Neural cell (in vitro differentiated cells): ENCODE data around the gene ANXA2. TPM values are rescaled to one million over a fixed set of nuclear protein-coding genes. Genes with fewer than 3 reads are reported as not detected.
"Not testable (repeated sequence)": the region's sequence is repeated elsewhere in the genome, so short reads cannot be mapped to it uniquely, and the experiment has no call there.

Experiments used
- H2AFZ ChIP-seq: fragments of 200-600, 300-800 bp; sonication (generic), shearing (Covaris generic); 2 replicates; pipeline ENCODE4 v1.6.0; 2014; ENCODE audit warnings: low read depth, mild to moderate bottlenecking, antibody characterized with exemption, low read length, moderate library complexity
- H3F3A ChIP-seq: fragments of 200-600 bp; shearing (Covaris generic); 2 replicates; pipeline ENCODE4 v1.6.1; 2016; ENCODE audit warnings: mild to moderate bottlenecking, moderate library complexity, mixed read lengths, antibody characterized with exemption, low read length; ENCODE audit not compliant: insufficient read depth, poor library complexity, severe bottlenecking
- H3K27ac ChIP-seq: fragments of 200-600, 300-800 bp; sonication (generic), shearing (Covaris generic); 2 replicates; pipeline ENCODE4 v1.5.1; 2014; ENCODE audit warnings: mild to moderate bottlenecking, low read length, moderate library complexity
- H3K27me3 ChIP-seq: fragments of 300-800, 200-600 bp; sonication (generic), shearing (Covaris generic); 2 replicates; pipeline ENCODE4 v1.6.0; 2014; ENCODE audit warnings: mild to moderate bottlenecking, low read depth, low read length, moderate library complexity; ENCODE audit not compliant: insufficient read depth
- H3K36me3 ChIP-seq: fragments of 300-800, 200-600 bp; sonication (generic), shearing (Covaris generic); 2 replicates; pipeline ENCODE4 v1.5.1; 2014; ENCODE audit warnings: mild to moderate bottlenecking, antibody characterized with exemption, low read length, moderate library complexity; ENCODE audit not compliant: insufficient read depth
- H3K4me2 ChIP-seq: fragments of 300-800, 200-600 bp; sonication (generic), shearing (Covaris generic); 2 replicates; pipeline ENCODE4 v1.6.0; 2014; ENCODE audit warnings: mild to moderate bottlenecking, low read length
- H3K4me3 ChIP-seq: fragments of 300-800, 200-600 bp; sonication (generic), shearing (Covaris generic); 2 replicates; pipeline ENCODE4 v1.5.1; 2014; ENCODE audit warnings: mild to moderate bottlenecking, low read length, moderate library complexity
- H3K79me2 ChIP-seq: fragments of 200-600 bp; shearing (Covaris generic); replicated peaks from 2 replicates; pipeline ENCODE4 v1.6.0; 2014; ENCODE audit warnings: mild to moderate bottlenecking, low read length, moderate library complexity; ENCODE audit not compliant: insufficient read depth
- H3K9ac ChIP-seq: fragments of 300-800, 200-600 bp; sonication (generic), shearing (Covaris generic); 2 replicates; pipeline ENCODE4 v1.6.1; 2016; ENCODE audit warnings: mild to moderate bottlenecking, low read length, mixed read lengths
- H3K9me2 ChIP-seq: fragments of 200-600 bp; shearing (Covaris generic); 2 replicates; pipeline ENCODE4 v1.6.1; 2016; ENCODE audit warnings: mild to moderate bottlenecking, low read length, mixed read lengths; ENCODE audit not compliant: insufficient read depth
- H3K9me3 ChIP-seq: fragments of 200-600, 300-800 bp; sonication (generic), shearing (Covaris generic); 2 replicates; pipeline ENCODE4 v1.6.1; 2016; ENCODE audit warnings: mild to moderate bottlenecking, mixed run types, low read length, moderate library complexity, mixed read lengths
- H4K20me1 ChIP-seq: fragments of 200-600 bp; shearing (Covaris generic); 2 replicates; pipeline ENCODE4 v1.6.1; 2016; ENCODE audit warnings: mild to moderate bottlenecking, mixed run types; ENCODE audit not compliant: insufficient read depth
- CTCF ChIP-seq: fragments of 450-650 bp; IDR thresholded peaks from 2 replicates; pipeline ENCODE4 v1.5.1; 2014; ENCODE audit warnings: antibody characterized with exemption, mild to moderate bottlenecking, moderate library complexity; ENCODE audit not compliant: poor library complexity, severe bottlenecking
- EP300 ChIP-seq: fragments of 450-650 bp; conservative IDR thresholded peaks from 2 replicates; pipeline ENCODE4 v1.6.1; 2014; ENCODE audit warnings: antibody characterized with exemption, mild to moderate bottlenecking, moderate library complexity; ENCODE audit not compliant: poor library complexity, severe bottlenecking
- EZH2 ChIP-seq: fragments of 200-600, 300-800 bp; shearing (Covaris generic), sonication (generic); IDR thresholded peaks from 2 replicates; pipeline ENCODE4 v1.6.1; 2014; ENCODE audit warnings: antibody characterized with exemption, low read length, borderline replicate concordance, mild to moderate bottlenecking; ENCODE audit not compliant: insufficient read depth, poor library complexity, severe bottlenecking
- MXI1 ChIP-seq: fragments of 450-650 bp; conservative IDR thresholded peaks from 2 replicates; pipeline ENCODE4 v1.6.1; 2014; ENCODE audit warnings: antibody characterized with exemption, mild to moderate bottlenecking; ENCODE audit not compliant: poor library complexity, severe bottlenecking
- POLR2AphosphoS5 ChIP-seq: IDR thresholded peaks from 2 replicates; pipeline ENCODE4 v1.6.1; 2012
- RAD21 ChIP-seq: fragments of 450-650 bp; conservative IDR thresholded peaks from 2 replicates; pipeline ENCODE4 v1.6.1; 2014; ENCODE audit warnings: antibody characterized with exemption, mild to moderate bottlenecking, moderate library complexity
- REST ChIP-seq: IDR thresholded peaks from 2 replicates; pipeline ENCODE4 v1.6.1; 2012; ENCODE audit warnings: borderline replicate concordance
- SMC3 ChIP-seq: fragments of 450-650 bp; conservative IDR thresholded peaks from 2 replicates; pipeline ENCODE4 v1.6.1; 2014; ENCODE audit warnings: antibody characterized with exemption, mild to moderate bottlenecking, moderate library complexity; ENCODE audit not compliant: poor library complexity
- TAF1 ChIP-seq: IDR thresholded peaks from 2 replicates; pipeline ENCODE4 v1.6.1; 2012; ENCODE audit warnings: low read depth
- polyA plus RNA-seq: library from polyadenylated mRNA; depleted of rRNA; stranded (reverse); fragments of >200 nt; gene quantifications from 2 replicates; pipeline ENCODE4 v1.2.3, GENCODE V29; 2014

The ANXA2 gene
- polyA plus RNA-seq, 1 donor from 2014 or later = 6.2 TPM

GRCh38 chr15:60337076-60337475 lies 60.7 kb downstream of the ANXA2 start:
- H3K9me3 ChIP-seq = no peaks in the 10 kb centered on the region
- H2AFZ ChIP-seq = no peak overlapping the region
- H3K27me3 ChIP-seq = no peaks in the 10 kb centered on the region
- H3K4me2 ChIP-seq = no peak overlapping the region
- H3K9me2 ChIP-seq = no peaks in the 10 kb centered on the region
- no peaks in the 10 kb centered on the region for H4K20me1 ChIP-seq
- no peaks in the 10 kb centered on the region for H3K36me3 ChIP-seq
- no peak overlapping the region for H3K4me3 ChIP-seq
- H3F3A ChIP-seq = no peaks in the 10 kb centered on the region
- H3K79me2 ChIP-seq = no peaks in the 10 kb centered on the region
- H3K27ac ChIP-seq = no peak overlapping the region
- no peak overlapping the region for H3K9ac ChIP-seq
- TF ChIP-seq POLR2AphosphoS5 = no peak
- no peak for TF ChIP-seq TAF1
- no peak for TF ChIP-seq MXI1
- TF ChIP-seq RAD21 = no peak

GRCh38 chr15:60335296-60335695 lies 62.5 kb downstream of the ANXA2 start:
- not testable (repeated sequence) for H3K9me3 ChIP-seq, H3F3A ChIP-seq, H3K9me2 ChIP-seq, H3K4me2 ChIP-seq, H4K20me1 ChIP-seq, H3K4me3 ChIP-seq, H3K9ac ChIP-seq, H3K36me3 ChIP-seq, H3K79me2 ChIP-seq, H3K27ac ChIP-seq, H3K27me3 ChIP-seq, H2AFZ ChIP-seq

GRCh38 chr15:60328852-60329443 lies 68.8 kb downstream of the ANXA2 start:
- Histone ChIP-seq H3K4me2 (no peak overlapping the region), H3K9ac (no peak overlapping the region), H3K27ac (no peak overlapping the region), H3K36me3 (no peaks in the 10 kb centered on the region), H3F3A (no peaks in the 10 kb centered on the region), H4K20me1 (no peaks in the 10 kb centered on the region), H3K79me2 (no peaks in the 10 kb centered on the region), H2AFZ (no peak overlapping the region), H3K9me3 (no peaks in the 10 kb centered on the region), H3K9me2 (no peaks in the 10 kb centered on the region), H3K27me3 (peaks cover 13% of the 10 kb centered on the region), H3K4me3 (no peak overlapping the region)
- TF ChIP-seq EP300 = no peak
- peak; percentile 35 for TF ChIP-seq RAD21
- peak; percentile 69 for TF ChIP-seq CTCF
- peak; percentile 63 for TF ChIP-seq SMC3

- Histone ChIP-seq H3K4me3 (no peak overlapping the region), H3K27me3 (peaks cover 13% of the 10 kb centered on the region), H3K27ac (no peak overlapping the region), H3K9me3 (no peaks in the 10 kb centered on the region), H2AFZ (no peak overlapping the region), H3K79me2 (no peaks in the 10 kb centered on the region), H3K9me2 (no peaks in the 10 kb centered on the region), H3K4me2 (no peak overlapping the region), H3K36me3 (no peaks in the 10 kb centered on the region), H4K20me1 (no peaks in the 10 kb centered on the region), H3F3A (no peaks in the 10 kb centered on the region), H3K9ac (no peak overlapping the region)
- peak; percentile 95 for TF ChIP-seq SMC3
- TF ChIP-seq TAF1 = no peak
- TF ChIP-seq EZH2 = no peak
- peak; percentile 95 for TF ChIP-seq RAD21
- TF ChIP-seq EP300 = no peak
- no peak for TF ChIP-seq REST
- no peak for TF ChIP-seq POLR2AphosphoS5
- peak; percentile 91 for TF ChIP-seq CTCF
Observed at GRCh38 chr15:60326824-60327654, 70.7 kb downstream of the ANXA2 start.
